Measurements from ENCODE around the gene ATG5.

DNA sequence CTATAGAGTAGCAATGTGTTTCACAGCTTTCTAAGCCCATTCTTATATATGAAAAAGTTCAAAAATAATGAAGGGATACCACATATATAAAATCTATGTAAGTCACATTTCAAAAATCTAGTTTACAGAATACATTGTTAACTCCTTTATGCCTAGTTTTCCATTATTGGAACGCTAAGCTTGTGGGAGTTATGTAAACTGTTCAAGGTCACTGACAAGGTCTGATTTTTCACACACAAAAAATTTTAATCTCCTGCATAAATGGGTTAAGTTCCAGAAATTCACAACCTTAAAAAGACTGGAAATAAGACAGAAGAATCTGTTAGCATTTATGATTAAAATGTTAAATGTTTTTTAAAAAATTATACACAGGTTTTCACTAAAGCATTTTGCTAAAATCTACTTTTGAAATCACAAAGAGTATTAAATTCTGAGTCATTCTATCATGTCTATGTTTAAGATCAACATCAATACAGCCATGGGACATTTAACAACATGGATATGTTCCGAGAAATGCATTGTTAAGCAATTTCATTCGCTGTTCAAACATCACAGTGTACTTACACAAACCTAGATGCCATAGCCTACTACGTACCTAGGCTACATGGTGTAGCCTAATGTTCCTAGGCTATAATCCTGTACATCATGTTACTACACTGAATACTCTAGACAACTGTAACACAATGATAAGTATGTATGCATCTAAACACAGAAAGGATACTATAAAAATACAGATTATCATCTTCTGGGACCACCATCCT is 25.4 kb downstream of the ATG5 start:
- TF ChIP-seq EZH2 (IDR thresholded peaks at IDR 0.05; ENCODE audit: borderline replicate concordance, insufficient read depth, low read length, poor library complexity, severe bottlenecking) = no peak
- TF ChIP-seq, protein P1, sequence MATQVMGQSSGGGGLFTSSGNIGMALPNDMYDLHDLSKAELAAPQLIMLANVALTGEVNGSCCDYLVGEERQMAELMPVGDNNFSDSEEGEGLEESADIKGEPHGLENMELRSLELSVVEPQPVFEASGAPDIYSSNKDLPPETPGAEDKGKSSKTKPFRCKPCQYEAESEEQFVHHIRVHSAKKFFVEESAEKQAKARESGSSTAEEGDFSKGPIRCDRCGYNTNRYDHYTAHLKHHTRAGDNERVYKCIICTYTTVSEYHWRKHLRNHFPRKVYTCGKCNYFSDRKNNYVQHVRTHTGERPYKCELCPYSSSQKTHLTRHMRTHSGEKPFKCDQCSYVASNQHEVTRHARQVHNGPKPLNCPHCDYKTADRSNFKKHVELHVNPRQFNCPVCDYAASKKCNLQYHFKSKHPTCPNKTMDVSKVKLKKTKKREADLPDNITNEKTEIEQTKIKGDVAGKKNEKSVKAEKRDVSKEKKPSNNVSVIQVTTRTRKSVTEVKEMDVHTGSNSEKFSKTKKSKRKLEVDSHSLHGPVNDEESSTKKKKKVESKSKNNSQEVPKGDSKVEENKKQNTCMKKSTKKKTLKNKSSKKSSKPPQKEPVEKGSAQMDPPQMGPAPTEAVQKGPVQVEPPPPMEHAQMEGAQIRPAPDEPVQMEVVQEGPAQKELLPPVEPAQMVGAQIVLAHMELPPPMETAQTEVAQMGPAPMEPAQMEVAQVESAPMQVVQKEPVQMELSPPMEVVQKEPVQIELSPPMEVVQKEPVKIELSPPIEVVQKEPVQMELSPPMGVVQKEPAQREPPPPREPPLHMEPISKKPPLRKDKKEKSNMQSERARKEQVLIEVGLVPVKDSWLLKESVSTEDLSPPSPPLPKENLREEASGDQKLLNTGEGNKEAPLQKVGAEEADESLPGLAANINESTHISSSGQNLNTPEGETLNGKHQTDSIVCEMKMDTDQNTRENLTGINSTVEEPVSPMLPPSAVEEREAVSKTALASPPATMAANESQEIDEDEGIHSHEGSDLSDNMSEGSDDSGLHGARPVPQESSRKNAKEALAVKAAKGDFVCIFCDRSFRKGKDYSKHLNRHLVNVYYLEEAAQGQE (IDR thresholded peaks at IDR 0.05; ENCODE audit: borderline replicate concordance) = no peak
- TF ChIP-seq, protein P2, sequence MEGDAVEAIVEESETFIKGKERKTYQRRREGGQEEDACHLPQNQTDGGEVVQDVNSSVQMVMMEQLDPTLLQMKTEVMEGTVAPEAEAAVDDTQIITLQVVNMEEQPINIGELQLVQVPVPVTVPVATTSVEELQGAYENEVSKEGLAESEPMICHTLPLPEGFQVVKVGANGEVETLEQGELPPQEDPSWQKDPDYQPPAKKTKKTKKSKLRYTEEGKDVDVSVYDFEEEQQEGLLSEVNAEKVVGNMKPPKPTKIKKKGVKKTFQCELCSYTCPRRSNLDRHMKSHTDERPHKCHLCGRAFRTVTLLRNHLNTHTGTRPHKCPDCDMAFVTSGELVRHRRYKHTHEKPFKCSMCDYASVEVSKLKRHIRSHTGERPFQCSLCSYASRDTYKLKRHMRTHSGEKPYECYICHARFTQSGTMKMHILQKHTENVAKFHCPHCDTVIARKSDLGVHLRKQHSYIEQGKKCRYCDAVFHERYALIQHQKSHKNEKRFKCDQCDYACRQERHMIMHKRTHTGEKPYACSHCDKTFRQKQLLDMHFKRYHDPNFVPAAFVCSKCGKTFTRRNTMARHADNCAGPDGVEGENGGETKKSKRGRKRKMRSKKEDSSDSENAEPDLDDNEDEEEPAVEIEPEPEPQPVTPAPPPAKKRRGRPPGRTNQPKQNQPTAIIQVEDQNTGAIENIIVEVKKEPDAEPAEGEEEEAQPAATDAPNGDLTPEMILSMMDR (IDR thresholded peaks at IDR 0.05; ENCODE audit: poor library complexity, severe bottlenecking) = no peak

Measured in neural cell (in vitro differentiated cells).